SK-N-SH treated with all-trans-retinoic acid at 6 μM for 48 hours (cell line): Measurements from ENCODE around the gene RSAD1.

Experiments used
- ARNTL ChIP-seq: fragments of 450-650 bp; formaldehyde crosslinking; IDR thresholded peaks from 2 replicates; pipeline ENCODE4 v1.5.0; 2020; ENCODE audit warnings: low read depth, mild to moderate bottlenecking, moderate library complexity, borderline replicate concordance
- CREB5 ChIP-seq: fragments of 250-450 bp; sonication (Bioruptor Pico); IDR thresholded peaks from 2 replicates; pipeline ENCODE4 v1.5.1; 2020; ENCODE audit warnings: low read depth, mild to moderate bottlenecking, moderate library complexity
- ESRRG ChIP-seq: fragments of 250-450 bp; sonication (Bioruptor Pico); IDR thresholded peaks from 2 replicates; pipeline ENCODE4 v1.6.1; 2021; ENCODE audit warnings: mild to moderate bottlenecking
- PPARA ChIP-seq: fragments of 250-450 bp; sonication (Bioruptor Pico); IDR thresholded peaks from 2 replicates; pipeline ENCODE4 v1.5.0; 2020; ENCODE audit warnings: mild to moderate bottlenecking, borderline replicate concordance
- TSHZ2 ChIP-seq: fragments of 250-450 bp; sonication (Bioruptor Pico); IDR thresholded peaks from 2 replicates; pipeline ENCODE4 v1.5.0; 2020; ENCODE audit warnings: mild to moderate bottlenecking, moderate library complexity
- ZC3H10 ChIP-seq: fragments of 250-450 bp; sonication (Bioruptor Pico); IDR thresholded peaks from 2 replicates; pipeline ENCODE4 v1.5.1; 2021; ENCODE audit warnings: mild to moderate bottlenecking, moderate library complexity
- ZFP3 ChIP-seq: fragments of 250-450 bp; sonication (Bioruptor Pico); IDR thresholded peaks from 2 replicates; pipeline ENCODE4 v1.5.0; 2020; ENCODE audit warnings: mild to moderate bottlenecking, moderate library complexity
- ZNF565 ChIP-seq: fragments of 450-650 bp; formaldehyde crosslinking; conservative IDR thresholded peaks from 2 replicates; pipeline ENCODE4 v1.5.0; 2020; ENCODE audit warnings: low read depth, mild to moderate bottlenecking, moderate library complexity
- ZNF70 ChIP-seq: fragments of 450-650 bp; formaldehyde crosslinking; IDR thresholded peaks from 2 replicates; pipeline ENCODE4 v1.5.0; 2020; ENCODE audit warnings: mild to moderate bottlenecking, moderate library complexity
- ZNF8 ChIP-seq: fragments of 450-650 bp; formaldehyde crosslinking; IDR thresholded peaks from 2 replicates; pipeline ENCODE4 v1.5.0; 2020; ENCODE audit warnings: mild to moderate bottlenecking, moderate library complexity
- TF ChIP-seq, protein P1 (sequence below): fragments of 250-450 bp; sonication (Bioruptor Pico); IDR thresholded peaks from 2 replicates; pipeline ENCODE4 v1.8.0; 2020; ENCODE audit warnings: mild to moderate bottlenecking, moderate library complexity, borderline replicate concordance

- TF ChIP-seq ZNF70 (CRISPR knock-in tag) (no peak), ZNF565 (no peak), ESRRG (CRISPR knock-in tag) (no peak), ARNTL (CRISPR knock-in tag) (no peak), ZNF8 (CRISPR knock-in tag) (no peak), PPARA (CRISPR knock-in tag) (no peak), ZFP3 (no peak), ZC3H10 (CRISPR knock-in tag) (no peak), CREB5 (CRISPR knock-in tag) (no peak), TSHZ2 (CRISPR knock-in tag) (no peak)
- TF ChIP-seq, protein P1, sequence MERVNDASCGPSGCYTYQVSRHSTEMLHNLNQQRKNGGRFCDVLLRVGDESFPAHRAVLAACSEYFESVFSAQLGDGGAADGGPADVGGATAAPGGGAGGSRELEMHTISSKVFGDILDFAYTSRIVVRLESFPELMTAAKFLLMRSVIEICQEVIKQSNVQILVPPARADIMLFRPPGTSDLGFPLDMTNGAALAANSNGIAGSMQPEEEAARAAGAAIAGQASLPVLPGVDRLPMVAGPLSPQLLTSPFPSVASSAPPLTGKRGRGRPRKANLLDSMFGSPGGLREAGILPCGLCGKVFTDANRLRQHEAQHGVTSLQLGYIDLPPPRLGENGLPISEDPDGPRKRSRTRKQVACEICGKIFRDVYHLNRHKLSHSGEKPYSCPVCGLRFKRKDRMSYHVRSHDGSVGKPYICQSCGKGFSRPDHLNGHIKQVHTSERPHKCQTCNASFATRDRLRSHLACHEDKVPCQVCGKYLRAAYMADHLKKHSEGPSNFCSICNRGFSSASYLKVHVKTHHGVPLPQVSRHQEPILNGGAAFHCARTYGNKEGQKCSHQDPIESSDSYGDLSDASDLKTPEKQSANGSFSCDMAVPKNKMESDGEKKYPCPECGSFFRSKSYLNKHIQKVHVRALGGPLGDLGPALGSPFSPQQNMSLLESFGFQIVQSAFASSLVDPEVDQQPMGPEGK (CRISPR knock-in tag): no peak
These were observed 17.3 kb downstream of the RSAD1 start for GRCh38 chr17:50495918-50496317.
